Dendritic cell treated with granulocyte-macrophage colony-stimulating factor and Interleukin-4, amounts not matched to agents 40 ng/mL and 50 ng/mL, for 4 days (primary cell): ENCODE results near the gene CLDN22.
"Not testable (repeated sequence)": the region's sequence is repeated elsewhere in the genome, so short reads cannot be mapped to it uniquely, and the experiment has no call there.

Experiments
- H3K27ac Mint-ChIP-seq: one replicate; pipeline ENCODE4 v1.8.0; 2022; ENCODE audit warnings: mild to moderate bottlenecking, mixed read lengths
- H3K27me3 Mint-ChIP-seq: one replicate; pipeline ENCODE4 v1.8.0; 2022; ENCODE audit warnings: mild to moderate bottlenecking, mixed read lengths
- H3K36me3 Mint-ChIP-seq: one replicate; pipeline ENCODE4 v1.8.0; 2022; ENCODE audit warnings: low read depth, mixed read lengths
- H3K4me1 Mint-ChIP-seq: one replicate; pipeline ENCODE4 v1.8.0; 2022; ENCODE audit warnings: low read depth, mixed read lengths
- H3K4me3 Mint-ChIP-seq: one replicate; pipeline ENCODE4 v1.8.0; 2022; ENCODE audit warnings: mild to moderate bottlenecking, moderate library complexity, mixed read lengths
- H3K9me3 Mint-ChIP-seq: one replicate; pipeline ENCODE4 v1.8.0; 2022; ENCODE audit warnings: mixed read lengths
- intact Hi-C: fragments of 100-400 bp; cut with micrococcal nuclease; formaldehyde crosslinking; loops from one replicate; pipeline ENCODE4 v1.15.0; 2022

CLDN22 gene

DNA sequence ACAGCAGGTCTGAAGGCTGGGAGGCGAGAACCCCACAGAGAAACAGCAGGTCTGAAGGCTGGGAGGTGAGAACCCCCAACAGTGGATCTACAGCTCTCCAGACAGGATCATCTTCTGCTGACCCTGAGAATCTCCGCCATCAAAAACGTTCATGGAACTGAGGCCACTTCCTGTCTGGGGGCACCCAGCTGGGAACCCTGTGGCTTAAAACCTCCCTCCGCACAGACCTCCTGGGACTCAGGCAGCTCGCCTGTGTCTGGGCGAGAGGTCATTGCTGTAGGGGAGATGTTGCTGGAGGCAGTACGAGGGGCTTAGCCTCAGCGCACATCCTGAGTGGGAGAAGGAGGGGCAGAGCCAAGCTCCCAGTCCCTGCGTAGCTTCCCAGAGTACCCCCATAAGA lies 17.3 kb upstream of the CLDN22 start:
- no peak overlapping the region for H3K27ac Mint-ChIP-seq

DNA sequence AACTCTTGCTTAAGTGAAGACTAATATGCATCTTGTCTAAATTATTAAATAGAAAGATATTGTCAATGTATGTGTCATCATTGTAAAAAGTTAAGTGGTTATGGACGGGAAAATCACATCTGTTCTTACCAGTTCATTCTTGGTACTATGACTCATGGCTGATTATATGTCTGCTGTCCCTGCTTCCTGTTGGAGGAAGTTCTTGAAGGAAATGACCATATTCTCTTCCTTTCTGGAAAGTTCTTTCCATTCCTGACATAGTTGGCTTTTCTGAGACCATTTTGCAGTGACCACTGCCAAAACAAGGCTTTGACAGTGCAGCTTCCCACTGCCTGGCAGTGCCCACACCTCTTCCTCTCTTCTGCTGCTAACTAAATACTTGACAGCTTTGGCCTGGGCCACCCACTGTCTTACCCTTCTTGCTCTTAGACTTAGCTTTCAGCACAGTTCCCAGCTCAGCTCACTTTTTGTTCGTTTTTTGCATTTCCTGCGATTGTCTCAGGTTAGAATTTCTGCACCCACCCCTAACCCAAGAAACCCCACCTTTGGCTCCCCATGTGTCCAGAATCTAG lies 15.4 kb upstream of the CLDN22 start:
- no peaks in the 10 kb centered on the region for H3K9me3 Mint-ChIP-seq
- no peak overlapping the region for H3K4me3 Mint-ChIP-seq
- H3K27ac Mint-ChIP-seq = no peak overlapping the region
- no peaks in the 10 kb centered on the region for H3K36me3 Mint-ChIP-seq
- H3K27me3 Mint-ChIP-seq = peaks cover 19% of the 10 kb centered on the region
- peaks cover 5% of the 10 kb centered on the region for H3K4me1 Mint-ChIP-seq
- intact Hi-C loops = no loop called here

More for the DNA sequence above, 17.3 kb upstream of the CLDN22 start:
- intact Hi-C loops = no loop called here
- H3K27me3 Mint-ChIP-seq = peaks cover 23% of the 10 kb centered on the region
- H3K9me3 Mint-ChIP-seq = no peaks in the 10 kb centered on the region
- peaks cover 5% of the 10 kb centered on the region for H3K4me1 Mint-ChIP-seq
- no peaks in the 10 kb centered on the region for H3K36me3 Mint-ChIP-seq
- no peak overlapping the region for H3K4me3 Mint-ChIP-seq

DNA sequence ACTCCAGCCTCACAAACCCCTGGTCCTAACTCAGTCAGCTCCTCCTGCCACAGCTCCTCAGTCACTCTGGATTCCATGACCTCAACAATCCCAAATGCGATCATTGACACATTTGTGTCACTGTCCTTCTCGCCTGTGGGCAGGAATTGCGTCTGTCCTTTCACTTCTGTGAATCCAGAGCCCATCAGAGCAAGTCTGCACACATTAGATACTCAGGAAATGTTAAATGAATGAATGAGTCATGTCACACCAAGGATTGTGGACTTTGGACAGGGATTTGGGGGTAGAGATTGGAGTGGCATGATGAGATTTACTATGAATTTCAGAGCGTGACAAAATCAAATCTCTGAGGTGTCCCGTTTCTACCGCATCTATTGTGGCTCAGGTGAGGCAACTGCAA lies 13.9 kb upstream of the CLDN22 start:
- intact Hi-C loops = no loop called here
- no peak overlapping the region for H3K4me3 Mint-ChIP-seq
- peaks cover 5% of the 10 kb centered on the region for H3K4me1 Mint-ChIP-seq
- no peak overlapping the region for H3K27ac Mint-ChIP-seq
- no peaks in the 10 kb centered on the region for H3K9me3 Mint-ChIP-seq
- H3K36me3 Mint-ChIP-seq = no peaks in the 10 kb centered on the region
- H3K27me3 Mint-ChIP-seq = peaks cover 13% of the 10 kb centered on the region

DNA sequence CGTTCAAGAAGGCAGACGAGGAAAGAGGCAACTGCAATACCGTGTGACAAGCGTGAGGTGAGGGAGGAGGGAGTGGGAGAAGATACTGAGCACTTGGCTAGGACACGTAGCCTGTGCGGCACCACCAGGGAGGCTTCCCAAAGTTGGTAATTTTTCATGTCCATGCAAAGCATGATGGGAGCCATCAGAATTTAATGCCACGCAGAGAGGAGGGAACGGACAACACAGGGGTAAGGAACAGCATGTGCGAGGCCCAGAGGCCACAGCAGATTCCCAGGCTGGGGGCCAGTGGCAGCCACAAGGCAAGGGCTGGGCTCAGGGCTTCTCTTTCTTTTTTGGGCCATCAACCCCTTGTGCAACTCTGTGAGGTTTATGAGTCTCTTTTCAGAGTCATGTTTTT lies 13.1 kb upstream of the CLDN22 start:
- intact Hi-C loops = no loop called here
- no peaks in the 10 kb centered on the region for H3K9me3 Mint-ChIP-seq
- no peak overlapping the region for H3K4me3 Mint-ChIP-seq
- no peaks in the 10 kb centered on the region for H3K36me3 Mint-ChIP-seq
- H3K4me1 Mint-ChIP-seq = peaks cover 5% of the 10 kb centered on the region
- peaks cover 13% of the 10 kb centered on the region for H3K27me3 Mint-ChIP-seq
- H3K27ac Mint-ChIP-seq = no peak overlapping the region

DNA sequence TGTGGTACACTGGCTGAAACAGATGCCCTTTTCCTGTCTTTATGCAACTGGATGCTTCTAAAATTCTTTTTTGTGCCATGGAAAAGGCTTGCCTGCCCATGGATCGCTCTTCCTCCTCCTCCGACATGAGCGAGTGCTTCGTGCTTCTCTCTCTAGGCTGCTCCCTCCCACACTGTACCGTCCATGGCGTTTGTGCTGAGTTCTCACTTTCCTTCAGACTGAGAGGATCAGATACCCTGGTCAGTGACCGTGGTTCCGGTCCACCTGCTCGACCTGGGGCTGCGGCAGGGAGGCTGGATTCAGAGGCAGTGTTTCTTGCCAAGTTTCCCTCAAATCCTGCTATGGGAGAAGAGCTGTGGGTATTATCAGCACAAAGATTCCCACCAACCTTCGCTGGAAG lies 12.4 kb upstream of the CLDN22 start:
- Mint-ChIP-seq H3K9me3 (no peaks in the 10 kb centered on the region), H3K27me3 (peaks cover 13% of the 10 kb centered on the region), H3K36me3 (no peaks in the 10 kb centered on the region), H3K27ac (no peak overlapping the region), H3K4me1 (peaks cover 5% of the 10 kb centered on the region), H3K4me3 (no peak overlapping the region)
- intact Hi-C loops = no loop called here

DNA sequence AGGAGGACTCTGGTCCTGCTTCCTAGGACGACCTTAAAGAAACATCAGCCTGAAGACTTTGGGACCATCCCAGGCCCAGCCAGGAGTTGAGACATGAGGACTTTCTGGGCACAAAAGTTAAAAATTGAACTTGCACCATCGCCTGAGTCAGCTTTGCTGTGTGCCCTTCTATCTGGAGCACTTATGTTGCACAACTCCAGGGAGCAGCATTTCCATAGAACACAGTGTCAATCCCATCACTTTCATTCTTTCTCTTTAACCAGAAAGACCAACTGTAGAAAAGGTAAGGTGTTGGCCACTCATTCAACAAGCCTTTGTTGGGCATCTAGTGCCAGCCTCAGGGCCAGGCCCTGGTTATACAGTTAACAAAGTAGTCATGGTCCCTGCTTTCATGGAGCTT lies 10.8 kb upstream of the CLDN22 start:
- H3K9me3 Mint-ChIP-seq = no peaks in the 10 kb centered on the region
- intact Hi-C loops = no loop called here
- peaks cover 12% of the 10 kb centered on the region for H3K27me3 Mint-ChIP-seq
- H3K4me3 Mint-ChIP-seq = no peak overlapping the region
- H3K36me3 Mint-ChIP-seq = no peaks in the 10 kb centered on the region
- no peak overlapping the region for H3K27ac Mint-ChIP-seq
- H3K4me1 Mint-ChIP-seq = peaks cover 5% of the 10 kb centered on the region

DNA sequence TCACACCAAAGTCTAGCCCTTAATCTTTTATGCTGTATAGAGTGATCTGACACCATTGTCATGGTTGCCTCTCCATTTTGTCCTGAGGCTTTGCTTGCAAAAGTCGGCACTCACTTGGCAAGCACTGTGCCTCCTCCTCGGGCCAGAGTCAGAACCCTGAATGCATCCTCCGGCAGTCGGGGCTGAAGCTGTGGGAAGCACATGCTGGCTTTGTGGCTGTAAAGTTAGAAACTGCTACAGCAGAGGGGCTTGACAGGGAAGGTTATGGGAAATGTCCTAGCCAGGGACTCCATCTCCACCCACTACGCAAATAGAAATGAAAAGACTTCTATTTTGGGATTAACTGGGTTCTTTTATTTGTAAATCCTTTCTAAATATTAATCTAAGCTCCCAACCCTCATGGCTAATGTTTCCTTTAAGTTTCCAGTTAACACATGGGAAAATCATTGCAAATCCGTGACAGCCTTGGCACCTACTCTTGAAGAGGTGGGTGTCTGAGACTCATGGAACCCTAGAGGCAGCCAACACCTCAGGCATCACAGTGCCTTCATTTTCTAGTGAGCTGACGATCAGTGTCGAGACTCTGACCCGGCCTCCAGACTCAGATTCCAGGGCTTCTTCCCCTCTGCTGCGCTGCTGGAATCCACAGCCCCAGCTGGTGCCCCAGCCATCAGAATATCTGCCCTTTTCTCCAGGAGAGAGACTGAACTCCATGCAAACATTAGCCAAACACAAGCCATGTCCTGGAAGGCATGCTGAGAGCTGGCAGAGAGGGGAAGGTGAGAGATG lies 10.1 kb upstream of the CLDN22 start:
- H3K4me3 Mint-ChIP-seq = no peak overlapping the region
- H3K9me3 Mint-ChIP-seq = no peaks in the 10 kb centered on the region
- no peaks in the 10 kb centered on the region for H3K36me3 Mint-ChIP-seq
- no peak overlapping the region for H3K27ac Mint-ChIP-seq
- peaks cover 9% of the 10 kb centered on the region for H3K27me3 Mint-ChIP-seq
- intact Hi-C loops = no loop called here
- H3K4me1 Mint-ChIP-seq = no peaks in the 10 kb centered on the region

DNA sequence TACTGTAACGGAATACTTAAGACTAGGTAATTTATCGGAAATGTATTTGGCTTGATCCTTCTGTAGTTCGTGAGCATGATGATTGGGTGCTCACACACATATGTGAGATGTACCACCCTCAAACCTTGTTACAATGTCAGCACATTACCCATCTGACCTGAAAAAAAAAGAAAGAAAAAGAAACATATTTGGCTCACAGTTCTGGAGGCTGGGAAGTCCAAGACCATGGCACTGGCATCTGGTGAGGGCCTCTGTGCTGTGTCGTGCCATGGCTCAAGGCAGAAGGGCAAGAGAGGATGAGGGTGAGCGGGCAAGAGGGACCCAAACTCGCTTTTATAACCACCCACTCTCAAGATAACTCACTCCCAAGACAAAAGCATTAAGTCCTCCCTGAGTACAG lies 9.2 kb upstream of the CLDN22 start:
- Mint-ChIP-seq H3K9me3 (no peaks in the 10 kb centered on the region), H3K36me3 (no peaks in the 10 kb centered on the region), H3K4me3 (no peak overlapping the region), H3K27ac (no peak overlapping the region), H3K4me1 (no peaks in the 10 kb centered on the region), H3K27me3 (peaks cover 9% of the 10 kb centered on the region)
- intact Hi-C loops = no loop called here

DNA sequence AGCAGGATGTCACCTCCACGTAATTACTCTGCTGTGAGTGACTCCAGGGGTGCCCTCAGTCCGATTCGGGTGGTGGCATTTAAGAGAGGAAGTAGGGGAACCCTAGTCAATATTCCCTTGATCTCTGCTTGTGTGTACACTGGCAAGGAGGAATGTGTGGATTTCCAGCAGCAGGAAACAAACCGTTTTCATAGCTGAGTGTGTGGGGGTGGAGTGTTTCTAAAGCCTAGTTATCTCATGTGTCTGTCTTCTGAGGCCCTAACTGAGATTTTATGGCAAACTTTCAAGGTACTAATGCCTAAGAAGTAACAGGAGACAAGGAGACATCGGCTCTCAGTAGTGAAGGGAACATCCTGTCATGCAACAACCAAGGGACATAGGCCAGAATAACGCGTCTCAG lies 8.8 kb upstream of the CLDN22 start:
- no peaks in the 10 kb centered on the region for H3K9me3 Mint-ChIP-seq
- intact Hi-C loops = no loop called here
- no peak overlapping the region for H3K4me3 Mint-ChIP-seq
- no peaks in the 10 kb centered on the region for H3K4me1 Mint-ChIP-seq
- peaks cover 6% of the 10 kb centered on the region for H3K27me3 Mint-ChIP-seq
- no peak overlapping the region for H3K27ac Mint-ChIP-seq
- H3K36me3 Mint-ChIP-seq = no peaks in the 10 kb centered on the region

DNA sequence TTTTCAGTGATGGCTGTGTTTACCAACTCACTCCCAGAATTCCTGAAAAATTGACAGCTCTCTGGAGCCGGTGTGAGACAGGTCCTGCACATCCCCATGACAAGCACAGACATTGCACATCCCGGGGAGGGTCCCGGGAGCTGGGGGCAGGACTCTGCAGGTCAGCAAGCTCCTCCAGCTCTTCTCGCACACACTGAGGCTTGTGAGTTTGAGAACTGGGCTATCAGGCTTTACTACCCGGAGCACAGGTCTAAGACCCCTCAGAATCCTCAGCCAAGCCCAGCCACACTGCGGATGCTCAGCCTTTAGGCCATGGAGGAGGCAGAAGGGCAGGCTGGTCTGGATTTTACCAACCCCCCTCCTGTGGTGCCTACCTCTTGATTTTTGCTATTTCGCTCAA lies 7.8 kb upstream of the CLDN22 start:
- intact Hi-C loops = no loop called here
- Mint-ChIP-seq H3K36me3 (no peaks in the 10 kb centered on the region), H3K27me3 (peaks cover 3% of the 10 kb centered on the region), H3K4me1 (no peaks in the 10 kb centered on the region), H3K27ac (no peak overlapping the region), H3K4me3 (no peak overlapping the region), H3K9me3 (no peaks in the 10 kb centered on the region)

DNA sequence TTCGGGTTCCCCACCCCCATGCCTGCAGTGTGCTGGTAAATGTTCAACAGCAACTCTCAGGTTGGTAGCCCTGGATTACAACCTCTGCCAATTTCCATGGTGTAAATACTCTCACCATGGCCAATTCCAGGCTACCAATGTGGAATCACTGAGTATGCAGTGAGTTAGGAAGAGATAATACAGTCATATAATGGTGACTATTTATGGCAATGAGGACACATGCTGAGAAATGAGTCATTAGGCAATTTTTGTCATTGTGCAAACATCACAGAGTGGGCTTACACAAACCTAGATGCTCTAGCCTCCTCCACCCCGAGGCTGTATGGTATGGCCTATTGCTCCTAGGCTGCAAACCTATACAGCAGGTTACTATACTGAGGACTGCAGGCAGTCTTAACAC lies 6.8 kb upstream of the CLDN22 start:
- intact Hi-C loops = no loop called here
- no peaks in the 10 kb centered on the region for H3K36me3 Mint-ChIP-seq
- no peak overlapping the region for H3K27ac Mint-ChIP-seq
- no peaks in the 10 kb centered on the region for H3K9me3 Mint-ChIP-seq
- no peaks in the 10 kb centered on the region for H3K4me1 Mint-ChIP-seq
- H3K4me3 Mint-ChIP-seq = no peak overlapping the region
- no peaks in the 10 kb centered on the region for H3K27me3 Mint-ChIP-seq

DNA sequence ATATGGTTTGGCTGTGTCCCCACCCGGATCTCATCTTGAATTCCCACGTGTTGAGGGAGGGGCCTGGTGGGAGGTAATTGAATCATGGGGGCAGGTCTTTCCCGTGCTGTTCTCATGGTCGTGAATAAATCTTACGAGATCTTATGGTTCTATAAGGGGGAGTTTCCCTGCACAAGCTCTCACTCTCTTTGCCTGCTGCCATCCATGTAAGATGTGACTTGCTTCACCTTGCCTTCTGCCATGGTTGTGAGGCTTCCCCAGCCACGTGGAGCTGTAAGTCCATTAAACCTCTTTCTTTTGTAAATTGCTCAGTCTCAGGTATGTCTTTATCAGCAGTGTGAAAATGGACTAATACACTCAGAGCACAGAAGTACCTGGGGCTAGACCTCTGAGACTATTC lies 6.3 kb upstream of the CLDN22 start:
- H3K27ac Mint-ChIP-seq, H3K4me3 Mint-ChIP-seq, H3K36me3 Mint-ChIP-seq, H3K9me3 Mint-ChIP-seq, intact Hi-C loops, H3K27me3 Mint-ChIP-seq, H3K4me1 Mint-ChIP-seq: not testable (repeated sequence)

DNA sequence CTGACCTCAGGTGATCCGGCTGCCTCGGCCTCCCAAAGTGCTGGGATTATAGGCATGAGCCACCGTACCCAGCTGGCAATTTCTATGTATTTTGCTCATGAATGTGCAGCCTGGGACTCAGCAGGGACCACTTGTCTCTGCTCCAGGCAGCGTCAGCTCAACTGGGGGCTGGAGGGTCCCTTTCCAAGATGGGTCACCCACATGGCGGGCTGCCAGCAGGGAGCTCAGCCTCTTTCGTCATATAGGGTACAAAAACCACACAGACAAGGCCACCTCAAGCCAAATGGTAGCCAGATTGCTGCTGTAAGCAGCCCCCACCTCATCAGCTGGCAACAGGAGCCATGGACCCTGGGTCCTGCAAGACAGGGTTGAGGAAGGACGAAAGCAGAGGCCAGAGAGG lies 4.5 kb upstream of the CLDN22 start:
- Mint-ChIP-seq H3K4me1 (no peaks in the 10 kb centered on the region), H3K4me3 (no peak overlapping the region), H3K36me3 (no peaks in the 10 kb centered on the region), H3K9me3 (no peaks in the 10 kb centered on the region), H3K27ac (no peak overlapping the region), H3K27me3 (no peaks in the 10 kb centered on the region)
- intact Hi-C loops = no loop called here

DNA sequence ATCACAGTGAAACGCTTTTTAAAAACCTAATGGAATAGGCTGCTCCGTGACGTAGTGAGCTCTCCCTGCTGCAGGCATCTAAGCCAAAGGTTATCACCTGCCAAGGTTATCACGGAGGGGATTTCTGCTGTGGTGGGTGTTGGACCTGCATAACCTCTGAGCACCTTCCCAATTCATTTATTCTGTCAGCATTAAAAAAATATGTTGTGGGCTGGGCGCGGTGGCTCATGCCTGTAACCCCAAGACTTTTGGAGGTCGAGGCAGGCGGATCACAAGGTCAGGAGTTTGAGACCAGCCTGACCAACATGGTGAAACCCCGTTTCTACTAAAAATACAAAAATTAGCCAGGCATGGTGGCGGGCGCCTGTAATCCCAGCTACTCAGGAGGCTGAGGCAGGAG lies 4.0 kb upstream of the CLDN22 start:
- H3K27ac Mint-ChIP-seq, H3K4me3 Mint-ChIP-seq, H3K36me3 Mint-ChIP-seq, H3K4me1 Mint-ChIP-seq, H3K27me3 Mint-ChIP-seq, H3K9me3 Mint-ChIP-seq, intact Hi-C loops: not testable (repeated sequence)

DNA sequence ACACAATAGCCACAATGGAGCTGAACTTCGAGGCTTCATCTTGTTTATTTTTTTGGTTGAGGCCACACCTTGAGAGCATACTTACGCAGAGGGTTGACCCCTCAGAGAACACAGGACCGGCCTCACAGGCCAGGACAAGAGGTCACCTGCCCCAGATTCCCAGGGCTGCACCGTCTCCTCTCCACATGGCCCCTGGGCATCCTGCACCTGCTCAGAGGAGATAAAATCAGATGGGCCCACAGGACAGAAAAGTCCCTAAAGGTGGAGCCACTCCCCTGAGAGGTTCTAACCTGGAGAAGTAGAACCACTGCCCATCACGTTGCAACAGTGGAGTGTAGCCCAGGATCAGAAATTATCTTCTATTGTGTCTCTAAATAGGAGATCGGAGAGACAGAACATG lies 3.2 kb upstream of the CLDN22 start:
- peaks cover 5% of the 10 kb centered on the region for H3K36me3 Mint-ChIP-seq
- H3K4me1 Mint-ChIP-seq = no peaks in the 10 kb centered on the region
- no peaks in the 10 kb centered on the region for H3K27me3 Mint-ChIP-seq
- H3K4me3 Mint-ChIP-seq = no peak overlapping the region
- intact Hi-C loops = no loop called here
- no peak overlapping the region for H3K27ac Mint-ChIP-seq
- H3K9me3 Mint-ChIP-seq = no peaks in the 10 kb centered on the region
